Nephron (organoid): ENCODE data around the gene TMEM63A.

Experiments
- H3K27ac Mint-ChIP-seq, 3 experiments: 2 replicates each; pipeline ENCODE4 v1.8.0; 2020; ENCODE audit warnings: mixed read lengths in 3 of 3, mild to moderate bottlenecking in 2 of 3, moderate library complexity in 1 of 3
- H3K27me3 Mint-ChIP-seq: 2 replicates; pipeline ENCODE4 v1.8.0; 2021; ENCODE audit warnings: low read depth, mild to moderate bottlenecking, moderate library complexity, mixed read lengths
- H3K36me3 Mint-ChIP-seq: 2 replicates; pipeline ENCODE4 v1.8.0; 2020; ENCODE audit warnings: low read depth, mixed read lengths
- H3K4me1 Mint-ChIP-seq: 2 replicates; pipeline ENCODE4 v1.8.0; 2020; ENCODE audit warnings: mixed read lengths
- H3K4me3 Mint-ChIP-seq, 3 experiments: 2 replicates each; pipeline ENCODE4 v1.8.0; 2020; ENCODE audit warnings: mild to moderate bottlenecking in 3 of 3, mixed read lengths in 3 of 3, moderate library complexity in 2 of 3
- H3K9me3 Mint-ChIP-seq: 2 replicates; pipeline ENCODE4 v1.8.0; 2020; ENCODE audit warnings: mixed read lengths
- CTCF ChIP-seq, 3 experiments: fragments of 200-600 bp; sonication (generic); IDR thresholded peaks; one replicate each; pipeline ENCODE4 v1.5.0; 2021; ENCODE audit warnings: antibody characterized with exemption in 3 of 3; ENCODE audit not compliant: unreplicated experiment in 3 of 3

The TMEM63A gene

GRCh38 chr1:225845571-225846259 lies 36.5 kb downstream of the TMEM63A start:
- no peak overlapping the region for H3K4me3 Mint-ChIP-seq
- no peaks in the 10 kb centered on the region for H3K9me3 Mint-ChIP-seq
- H3K36me3 Mint-ChIP-seq, result peaks cover 48% of the 10 kb centered on the region
- peak overlapping the region; percentile 42 to 75 (median 43) for H3K27ac Mint-ChIP-seq
- TF ChIP-seq CTCF (IDR thresholded peaks at IDR 0.05; ENCODE audit: unreplicated experiment in 3 of 3), result peak; percentile 57 to 64 (median 63)
- no peaks in the 10 kb centered on the region for H3K27me3 Mint-ChIP-seq
- H3K4me1 Mint-ChIP-seq, result peaks cover 30% of the 10 kb centered on the region

GRCh38 chr1:225845097-225845496 lies 37.1 kb downstream of the TMEM63A start:
- Mint-ChIP-seq H3K9me3 (no peaks in the 10 kb centered on the region), H3K36me3 (peaks cover 49% of the 10 kb centered on the region), H3K27me3 (no peaks in the 10 kb centered on the region), H3K4me1 (peaks cover 28% of the 10 kb centered on the region), H3K4me3 (no peak overlapping the region), H3K27ac (peak overlapping the region in 2 of 3 experiments; percentile 42 to 75)
- no peak for TF ChIP-seq CTCF (IDR thresholded peaks at IDR 0.05; ENCODE audit: unreplicated experiment in 3 of 3)

GRCh38 chr1:225844236-225845061 lies 37.7 kb downstream of the TMEM63A start:
- no peak overlapping the region for H3K4me3 Mint-ChIP-seq
- no peak for TF ChIP-seq CTCF (IDR thresholded peaks at IDR 0.05; ENCODE audit: unreplicated experiment in 3 of 3)
- H3K27me3 Mint-ChIP-seq, result no peaks in the 10 kb centered on the region
- H3K4me1 Mint-ChIP-seq, result peaks cover 21% of the 10 kb centered on the region
- H3K9me3 Mint-ChIP-seq, result no peaks in the 10 kb centered on the region
- H3K36me3 Mint-ChIP-seq, result peaks cover 49% of the 10 kb centered on the region
- peak overlapping the region in 1 of 3 experiments; percentile 1 for H3K27ac Mint-ChIP-seq

GRCh38 chr1:225843426-225843795 lies 38.8 kb downstream of the TMEM63A start:
- TF ChIP-seq CTCF (IDR thresholded peaks at IDR 0.05; ENCODE audit: unreplicated experiment in 3 of 3), result no peak
- H3K27ac Mint-ChIP-seq, result peak overlapping the region in 2 of 3 experiments; percentile 1 to 60
- no peaks in the 10 kb centered on the region for H3K9me3 Mint-ChIP-seq
- peaks cover 43% of the 10 kb centered on the region for H3K36me3 Mint-ChIP-seq
- no peaks in the 10 kb centered on the region for H3K27me3 Mint-ChIP-seq
- H3K4me1 Mint-ChIP-seq, result peaks cover 16% of the 10 kb centered on the region
- no peak overlapping the region for H3K4me3 Mint-ChIP-seq

- Mint-ChIP-seq H3K4me1 (peaks cover 11% of the 10 kb centered on the region), H3K4me3 (no peak overlapping the region), H3K27me3 (no peaks in the 10 kb centered on the region), H3K27ac (peak overlapping the region in 2 of 3 experiments; percentile 1 to 60), H3K9me3 (no peaks in the 10 kb centered on the region), H3K36me3 (peaks cover 38% of the 10 kb centered on the region)
- no peak for TF ChIP-seq CTCF (IDR thresholded peaks at IDR 0.05; ENCODE audit: unreplicated experiment in 3 of 3)
Observed at GRCh38 chr1:225842788-225843425, 39.3 kb downstream of the TMEM63A start.
